HepG2 (cell line): ENCODE data around the gene UNKL. TPM values are rescaled to one million over a fixed set of nuclear protein-coding genes. Genes with fewer than 3 reads are reported as not detected.

Source experiments
- ARID2 ChIP-seq: sonication (generic); formaldehyde crosslinking; IDR thresholded peaks from 2 replicates; pipeline ENCODE4 v1.8.1; 2022; ENCODE audit warnings: mild to moderate bottlenecking, missing genetic modification reagents, borderline replicate concordance
- CBX2 ChIP-seq, 2 experiments: fragments of 200-600 bp in 1 of 2; sonication (generic); formaldehyde crosslinking in 1 of 2; IDR thresholded peaks; 2 replicates each; pipeline versions ENCODE4 v1.7.0 to v1.8.1; 2018 to 2022; ENCODE audit warnings: low read depth in 2 of 2, low read length in 1 of 2, mild to moderate bottlenecking in 1 of 2, missing genetic modification reagents in 1 of 2
- HOXA3 ChIP-seq: sonication (generic); formaldehyde crosslinking; IDR thresholded peaks from 2 replicates; pipeline ENCODE4 v1.5.0; 2020; ENCODE audit warnings: missing genetic modification reagents
- IKZF4 ChIP-seq: sonication (generic); formaldehyde crosslinking; IDR thresholded peaks from 2 replicates; pipeline ENCODE4 v1.5.1; 2020; ENCODE audit warnings: borderline replicate concordance, mild to moderate bottlenecking, low read depth, missing genetic modification reagents; ENCODE audit errors: not compliant biosample characterization
- SP4 ChIP-seq: sonication (generic); formaldehyde crosslinking; IDR thresholded peaks from 2 replicates; pipeline ENCODE4 v1.8.1; 2023; ENCODE audit warnings: mild to moderate bottlenecking, missing genetic modification reagents
- THYN1 ChIP-seq: sonication (generic); formaldehyde crosslinking; IDR thresholded peaks from 2 replicates; pipeline ENCODE4 v1.8.1; 2023; ENCODE audit warnings: low read depth, mild to moderate bottlenecking, moderate library complexity, missing genetic modification reagents, borderline replicate concordance
- U2AF1 ChIP-seq: fragments of 200-400 bp; formaldehyde crosslinking; optimal IDR thresholded peaks from 2 replicates; pipeline ENCODE3; 2017; ENCODE audit warnings: mild to moderate bottlenecking, low read depth, low read length
- YEATS4 ChIP-seq: sonication (generic); formaldehyde crosslinking; IDR thresholded peaks from 2 replicates; pipeline ENCODE4 v1.4.0; 2020; ENCODE audit warnings: missing genetic modification reagents, borderline replicate concordance
- ZFX ChIP-seq: sonication (generic); formaldehyde crosslinking; IDR thresholded peaks from 2 replicates; pipeline ENCODE4 v1.4.0; 2020; ENCODE audit warnings: mild to moderate bottlenecking, low read depth, missing genetic modification reagents, moderate library complexity
- ZFY ChIP-seq: sonication (generic); formaldehyde crosslinking; IDR thresholded peaks from 2 replicates; pipeline ENCODE4 v1.4.0; 2020; ENCODE audit warnings: missing genetic modification reagents
- ZNF264 ChIP-seq: sonication (generic); formaldehyde crosslinking; IDR thresholded peaks from 2 replicates; pipeline ENCODE4 v1.4.0; 2020; ENCODE audit warnings: missing genetic modification reagents
- ZNF337 ChIP-seq: sonication (generic); formaldehyde crosslinking; IDR thresholded peaks from 2 replicates; pipeline ENCODE4 v1.5.1; 2020; ENCODE audit warnings: missing genetic modification reagents, low read depth, mild to moderate bottlenecking, borderline replicate concordance
- ZNF496 ChIP-seq: sonication (generic); formaldehyde crosslinking; IDR thresholded peaks from 2 replicates; pipeline ENCODE4 v1.8.1; 2023; ENCODE audit warnings: mild to moderate bottlenecking, moderate library complexity, missing genetic modification reagents; ENCODE audit not compliant: insufficient replicate concordance
- ZNF713 ChIP-seq: sonication (generic); formaldehyde crosslinking; IDR thresholded peaks from 2 replicates; pipeline ENCODE4 v1.4.0; 2020; ENCODE audit warnings: mild to moderate bottlenecking, missing genetic modification reagents
- ZSCAN12 ChIP-seq: sonication (generic); formaldehyde crosslinking; IDR thresholded peaks from 2 replicates; pipeline ENCODE4 v1.9.0; 2021; ENCODE audit warnings: mild to moderate bottlenecking, missing genetic modification reagents
- polyA plus RNA-seq, 8 experiments: library from polyadenylated mRNA; depleted of rRNA in 3 of 8; stranded (reverse) in 7 of 8; unstranded in 1 of 8; fragments of >200 nt; fragmentation: Illumina TruSeq in 4 of 8; extraction: Trizol in 4 of 8; gene quantifications; 2 replicates each; pipeline versions ENCODE4 v1.2.1 to v1.2.3, GENCODE V29; 2011 to 2016; ENCODE audit warnings: low read depth in 4 of 8, missing spikeins in 1 of 8, mixed read lengths in 1 of 8; ENCODE audit not compliant: insufficient read depth in 1 of 8
- total RNA-seq, 5 experiments: library from RNA; depleted of rRNA; stranded (reverse); fragments of >200 nt; fragmentation: Illumina TruSeq; extraction: Trizol; gene quantifications; 2 replicates each; pipeline ENCODE4 v1.2.3, GENCODE V29; 2016; ENCODE audit warnings: low read depth in 1 of 5
- TF ChIP-seq, protein P1 (sequence below): sonication (generic); formaldehyde crosslinking; IDR thresholded peaks from 2 replicates; pipeline ENCODE4 v1.4.0; 2020; ENCODE audit warnings: missing genetic modification reagents
- TF ChIP-seq, protein P2 (sequence below): sonication (generic); formaldehyde crosslinking; IDR thresholded peaks from 2 replicates; pipeline ENCODE4 v1.4.0; 2020; ENCODE audit warnings: missing genetic modification reagents
- TF ChIP-seq, protein P3 (sequence below), 2 experiments: sonication (generic) in 1 of 2; formaldehyde crosslinking in 1 of 2; IDR thresholded peaks; 2 replicates each; pipeline versions ENCODE4 v1.4.0 to v1.6.1; 2016 to 2020; ENCODE audit warnings: borderline replicate concordance in 1 of 2, low read depth in 1 of 2, mild to moderate bottlenecking in 1 of 2, missing genetic modification reagents in 1 of 2

UNKL gene
- total and polyA plus RNA-seq, 2 of the 13 experiments (the other 11 are each of a cell fraction or from before 2014, with no cell fraction given) = 10.4 to 17.6 TPM

DNA sequence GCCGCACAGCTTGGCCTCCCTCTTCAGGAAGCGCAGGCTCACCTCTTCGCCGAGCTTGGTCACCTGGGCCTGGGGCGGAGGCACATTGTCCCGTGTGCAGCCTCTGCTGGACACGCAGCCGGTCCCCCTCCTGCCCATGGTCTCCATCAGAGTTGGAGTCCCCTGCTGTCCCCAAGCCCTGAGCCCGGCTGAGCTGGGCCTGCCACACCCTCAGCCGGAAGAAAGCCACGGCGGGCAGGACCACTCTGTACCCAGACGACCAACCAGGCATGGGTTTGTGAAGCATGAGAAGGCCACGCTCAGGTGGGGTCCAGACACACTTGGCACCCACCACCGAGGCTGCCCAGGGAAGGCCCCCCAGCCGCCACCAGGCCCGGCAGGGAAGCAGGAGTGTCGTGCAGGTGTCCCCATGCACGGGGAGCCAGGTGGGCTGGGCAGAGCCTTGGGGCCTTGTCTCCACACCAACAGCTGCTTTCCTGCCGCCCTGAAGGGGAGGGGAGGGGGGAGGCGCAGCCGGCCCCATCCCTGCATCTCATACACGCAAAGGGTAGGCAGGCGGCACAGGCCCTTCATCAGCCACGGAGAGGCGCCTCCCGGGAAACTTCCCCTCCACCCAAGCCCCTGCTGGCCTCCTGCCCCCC, 24.7 kb upstream of the UNKL start (continued):
- TF ChIP-seq ZNF713 (no peak), U2AF1 (no peak), IKZF4 (CRISPR knock-in tag) (no peak), ZFX (peak; percentile 67), SP4 (no peak), ZFY (CRISPR knock-in tag) (peak; percentile 40), ZNF264 (no peak), ZNF337 (CRISPR knock-in tag) (no peak), THYN1 (CRISPR knock-in tag) (no peak), ZNF496 (CRISPR knock-in tag) (no peak), ARID2 (no peak), YEATS4 (0 out of 2 replicates have a peak, but pooled peaks have one; percentile 9), ZSCAN12 (CRISPR knock-in tag) (no peak), CBX2 (IDR thresholded peaks at IDR 0.05; ENCODE audit: low read depth, low read length) (no peak), CBX2 (CRISPR knock-in tag; IDR thresholded peaks at IDR 0.05; ENCODE audit: low read depth) (no peak), HOXA3 (no peak)
- TF ChIP-seq, protein P1, sequence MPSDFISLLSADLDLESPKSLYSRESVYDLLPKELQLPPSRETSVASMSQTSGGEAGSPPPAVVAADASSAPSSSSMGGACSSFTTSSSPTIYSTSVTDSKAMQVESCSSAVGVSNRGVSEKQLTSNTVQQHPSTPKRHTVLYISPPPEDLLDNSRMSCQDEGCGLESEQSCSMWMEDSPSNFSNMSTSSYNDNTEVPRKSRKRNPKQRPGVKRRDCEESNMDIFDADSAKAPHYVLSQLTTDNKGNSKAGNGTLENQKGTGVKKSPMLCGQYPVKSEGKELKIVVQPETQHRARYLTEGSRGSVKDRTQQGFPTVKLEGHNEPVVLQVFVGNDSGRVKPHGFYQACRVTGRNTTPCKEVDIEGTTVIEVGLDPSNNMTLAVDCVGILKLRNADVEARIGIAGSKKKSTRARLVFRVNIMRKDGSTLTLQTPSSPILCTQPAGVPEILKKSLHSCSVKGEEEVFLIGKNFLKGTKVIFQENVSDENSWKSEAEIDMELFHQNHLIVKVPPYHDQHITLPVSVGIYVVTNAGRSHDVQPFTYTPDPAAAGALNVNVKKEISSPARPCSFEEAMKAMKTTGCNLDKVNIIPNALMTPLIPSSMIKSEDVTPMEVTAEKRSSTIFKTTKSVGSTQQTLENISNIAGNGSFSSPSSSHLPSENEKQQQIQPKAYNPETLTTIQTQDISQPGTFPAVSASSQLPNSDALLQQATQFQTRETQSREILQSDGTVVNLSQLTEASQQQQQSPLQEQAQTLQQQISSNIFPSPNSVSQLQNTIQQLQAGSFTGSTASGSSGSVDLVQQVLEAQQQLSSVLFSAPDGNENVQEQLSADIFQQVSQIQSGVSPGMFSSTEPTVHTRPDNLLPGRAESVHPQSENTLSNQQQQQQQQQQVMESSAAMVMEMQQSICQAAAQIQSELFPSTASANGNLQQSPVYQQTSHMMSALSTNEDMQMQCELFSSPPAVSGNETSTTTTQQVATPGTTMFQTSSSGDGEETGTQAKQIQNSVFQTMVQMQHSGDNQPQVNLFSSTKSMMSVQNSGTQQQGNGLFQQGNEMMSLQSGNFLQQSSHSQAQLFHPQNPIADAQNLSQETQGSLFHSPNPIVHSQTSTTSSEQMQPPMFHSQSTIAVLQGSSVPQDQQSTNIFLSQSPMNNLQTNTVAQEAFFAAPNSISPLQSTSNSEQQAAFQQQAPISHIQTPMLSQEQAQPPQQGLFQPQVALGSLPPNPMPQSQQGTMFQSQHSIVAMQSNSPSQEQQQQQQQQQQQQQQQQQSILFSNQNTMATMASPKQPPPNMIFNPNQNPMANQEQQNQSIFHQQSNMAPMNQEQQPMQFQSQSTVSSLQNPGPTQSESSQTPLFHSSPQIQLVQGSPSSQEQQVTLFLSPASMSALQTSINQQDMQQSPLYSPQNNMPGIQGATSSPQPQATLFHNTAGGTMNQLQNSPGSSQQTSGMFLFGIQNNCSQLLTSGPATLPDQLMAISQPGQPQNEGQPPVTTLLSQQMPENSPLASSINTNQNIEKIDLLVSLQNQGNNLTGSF (CRISPR knock-in tag) = no peak
- TF ChIP-seq, protein P2, sequence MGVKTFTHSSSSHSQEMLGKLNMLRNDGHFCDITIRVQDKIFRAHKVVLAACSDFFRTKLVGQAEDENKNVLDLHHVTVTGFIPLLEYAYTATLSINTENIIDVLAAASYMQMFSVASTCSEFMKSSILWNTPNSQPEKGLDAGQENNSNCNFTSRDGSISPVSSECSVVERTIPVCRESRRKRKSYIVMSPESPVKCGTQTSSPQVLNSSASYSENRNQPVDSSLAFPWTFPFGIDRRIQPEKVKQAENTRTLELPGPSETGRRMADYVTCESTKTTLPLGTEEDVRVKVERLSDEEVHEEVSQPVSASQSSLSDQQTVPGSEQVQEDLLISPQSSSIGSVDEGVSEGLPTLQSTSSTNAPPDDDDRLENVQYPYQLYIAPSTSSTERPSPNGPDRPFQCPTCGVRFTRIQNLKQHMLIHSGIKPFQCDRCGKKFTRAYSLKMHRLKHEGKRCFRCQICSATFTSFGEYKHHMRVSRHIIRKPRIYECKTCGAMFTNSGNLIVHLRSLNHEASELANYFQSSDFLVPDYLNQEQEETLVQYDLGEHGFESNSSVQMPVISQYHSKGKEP = no peak
- TF ChIP-seq, protein P3, sequence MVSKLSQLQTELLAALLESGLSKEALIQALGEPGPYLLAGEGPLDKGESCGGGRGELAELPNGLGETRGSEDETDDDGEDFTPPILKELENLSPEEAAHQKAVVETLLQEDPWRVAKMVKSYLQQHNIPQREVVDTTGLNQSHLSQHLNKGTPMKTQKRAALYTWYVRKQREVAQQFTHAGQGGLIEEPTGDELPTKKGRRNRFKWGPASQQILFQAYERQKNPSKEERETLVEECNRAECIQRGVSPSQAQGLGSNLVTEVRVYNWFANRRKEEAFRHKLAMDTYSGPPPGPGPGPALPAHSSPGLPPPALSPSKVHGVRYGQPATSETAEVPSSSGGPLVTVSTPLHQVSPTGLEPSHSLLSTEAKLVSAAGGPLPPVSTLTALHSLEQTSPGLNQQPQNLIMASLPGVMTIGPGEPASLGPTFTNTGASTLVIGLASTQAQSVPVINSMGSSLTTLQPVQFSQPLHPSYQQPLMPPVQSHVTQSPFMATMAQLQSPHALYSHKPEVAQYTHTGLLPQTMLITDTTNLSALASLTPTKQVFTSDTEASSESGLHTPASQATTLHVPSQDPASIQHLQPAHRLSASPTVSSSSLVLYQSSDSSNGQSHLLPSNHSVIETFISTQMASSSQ (IDR thresholded peaks at IDR 0.05; ENCODE audit: low read depth) = no peak
- TF ChIP-seq, protein P3 (CRISPR knock-in tag; IDR thresholded peaks at IDR 0.05; ENCODE audit: borderline replicate concordance) = no peak
